GM18907 (cell line): ENCODE data around the gene C1orf122.
A peak's percentile ranks its signal among the peaks of the same experiment; 100 is the strongest.

Experiments used
- ATAC-seq: cut with Tn5 transposase; IDR thresholded peaks from one replicate; pipeline ENCODE4 v1.9.1; 2021; ENCODE audit warnings: mild to moderate bottlenecking, moderate library complexity; ENCODE audit not compliant: unreplicated experiment

C1orf122 gene

DNA sequence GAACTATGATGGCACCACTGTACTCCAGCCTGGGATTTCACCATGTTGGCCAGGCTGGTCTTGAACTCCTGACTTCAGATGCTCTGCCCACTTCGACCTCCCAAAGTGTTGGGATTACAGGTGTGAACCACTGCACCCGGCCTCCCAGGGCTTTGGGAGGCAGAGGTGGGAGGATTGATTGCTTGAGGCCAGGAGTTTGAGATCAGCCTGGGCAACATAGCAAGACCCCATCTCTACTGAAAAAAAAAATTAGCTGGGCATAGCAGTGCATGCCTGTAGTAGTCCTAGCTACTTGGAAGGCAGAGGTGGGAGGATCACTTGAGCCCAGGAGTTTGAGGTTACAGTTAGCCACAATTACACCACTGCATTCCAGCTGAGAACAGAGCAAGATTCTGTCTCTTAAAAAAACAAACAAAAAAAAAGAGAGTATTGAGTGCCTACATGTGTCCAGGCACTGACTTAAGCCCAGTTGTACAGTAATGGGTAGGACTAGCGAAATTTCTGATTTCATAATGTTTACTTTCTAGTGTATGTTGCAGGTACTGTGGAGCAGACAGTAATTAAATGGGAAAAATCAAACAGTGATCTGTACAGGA lies 9.7 kb upstream of the C1orf122 start:
- ATAC-seq = no peak

DNA sequence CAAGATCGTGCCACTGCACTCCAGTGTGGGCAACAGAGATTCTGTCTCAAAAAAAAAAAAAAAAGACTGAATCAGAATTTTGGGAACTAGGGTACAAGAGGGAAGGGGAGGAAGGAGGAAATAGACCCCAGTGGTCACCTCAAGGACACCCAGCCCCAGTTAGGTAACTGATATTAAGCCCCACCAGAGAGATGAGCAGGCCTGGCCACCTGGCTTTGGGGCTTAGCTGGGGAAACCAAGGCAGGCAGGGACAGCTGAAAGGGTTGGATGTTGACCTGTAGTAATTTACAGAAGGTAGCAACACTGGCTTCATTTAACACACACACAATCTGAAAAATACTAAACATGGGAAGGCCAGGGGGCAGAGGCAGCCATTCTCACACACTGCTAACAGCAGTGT lies 5.2 kb upstream of the C1orf122 start:
- no peak for ATAC-seq

DNA sequence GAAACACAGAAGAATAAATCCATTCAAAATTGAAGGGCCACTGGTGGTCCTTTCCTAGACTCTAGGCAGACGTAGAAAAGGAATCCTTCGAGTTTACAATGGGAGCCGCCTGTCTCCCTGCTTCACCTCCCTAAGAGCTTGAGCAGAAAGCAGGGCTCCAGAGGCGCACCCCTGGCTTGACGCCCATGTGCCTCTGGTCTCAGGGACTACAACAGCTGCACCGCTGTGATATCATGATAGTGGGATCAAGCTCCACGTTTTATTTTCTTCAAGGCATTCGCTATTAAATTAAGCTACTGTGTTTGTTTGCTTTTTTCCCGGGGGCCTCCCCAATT lies 403 bp upstream of the C1orf122 start:
- no peak for ATAC-seq

DNA sequence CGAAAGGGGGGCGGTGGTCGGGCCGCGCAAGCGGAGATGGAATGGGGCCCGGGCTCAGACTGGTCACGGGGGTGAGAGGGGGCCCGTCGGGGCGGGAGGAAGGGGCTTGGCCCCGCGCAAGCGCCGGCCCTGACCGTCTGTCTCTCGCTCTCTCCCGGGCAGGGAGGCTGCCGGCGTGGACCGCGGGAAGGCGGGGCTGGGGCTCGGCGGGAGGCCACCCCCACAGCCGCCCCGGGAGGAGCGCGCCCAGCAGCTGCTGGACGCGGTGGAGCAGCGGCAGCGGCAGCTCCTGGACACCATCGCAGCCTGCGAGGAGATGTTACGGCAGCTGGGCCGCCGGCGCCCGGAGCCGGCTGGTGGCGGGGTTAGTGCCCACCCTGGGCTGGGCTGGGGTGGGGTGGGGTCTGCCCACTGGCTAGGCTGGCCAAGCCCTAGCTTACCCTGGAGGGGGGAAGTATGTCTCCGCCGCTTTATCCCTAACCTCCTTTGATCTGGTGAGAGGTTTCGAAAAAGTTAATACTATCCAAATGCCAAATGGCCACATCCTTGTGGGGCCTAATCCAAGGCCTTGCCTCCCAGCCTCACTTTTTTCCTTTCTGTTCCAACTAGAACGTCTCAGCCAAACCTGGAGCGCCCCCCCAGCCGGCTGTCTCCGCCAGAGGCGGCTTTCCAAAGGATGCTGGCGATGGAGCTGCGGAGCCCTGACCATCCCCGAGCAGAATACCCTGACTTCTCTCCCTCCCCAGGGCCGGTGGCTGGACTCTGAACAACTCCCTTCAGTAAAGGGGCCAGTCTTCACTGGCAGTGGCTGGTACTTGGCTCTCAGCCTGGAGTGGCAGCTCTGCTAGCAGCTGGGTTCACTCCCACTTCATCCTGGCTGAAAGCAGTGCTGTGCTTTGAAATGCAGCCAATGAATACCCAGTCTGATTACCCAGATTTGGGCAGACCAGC lies 1.1 kb downstream of the C1orf122 start:
- ATAC-seq = peak; percentile 34

DNA sequence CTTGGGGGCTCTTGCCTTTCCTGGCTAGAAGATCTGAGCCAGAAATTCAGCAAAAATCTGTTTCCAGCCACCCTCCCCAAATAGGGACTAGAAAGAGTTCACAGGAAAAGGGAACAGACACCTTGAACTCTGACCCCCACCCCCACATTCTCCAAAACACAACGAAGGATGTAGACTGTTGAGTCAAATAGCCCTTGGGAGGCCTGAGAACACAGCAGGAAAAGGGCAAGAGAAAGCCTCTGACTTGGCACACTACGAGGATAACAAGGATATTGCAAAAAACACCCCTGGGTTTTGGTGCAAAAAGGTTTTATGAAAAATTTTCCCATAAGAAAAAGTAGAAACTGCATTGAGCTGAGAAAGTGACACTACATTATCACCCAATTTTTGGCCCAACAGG lies 2.4 kb downstream of the C1orf122 start:
- ATAC-seq = no peak

DNA sequence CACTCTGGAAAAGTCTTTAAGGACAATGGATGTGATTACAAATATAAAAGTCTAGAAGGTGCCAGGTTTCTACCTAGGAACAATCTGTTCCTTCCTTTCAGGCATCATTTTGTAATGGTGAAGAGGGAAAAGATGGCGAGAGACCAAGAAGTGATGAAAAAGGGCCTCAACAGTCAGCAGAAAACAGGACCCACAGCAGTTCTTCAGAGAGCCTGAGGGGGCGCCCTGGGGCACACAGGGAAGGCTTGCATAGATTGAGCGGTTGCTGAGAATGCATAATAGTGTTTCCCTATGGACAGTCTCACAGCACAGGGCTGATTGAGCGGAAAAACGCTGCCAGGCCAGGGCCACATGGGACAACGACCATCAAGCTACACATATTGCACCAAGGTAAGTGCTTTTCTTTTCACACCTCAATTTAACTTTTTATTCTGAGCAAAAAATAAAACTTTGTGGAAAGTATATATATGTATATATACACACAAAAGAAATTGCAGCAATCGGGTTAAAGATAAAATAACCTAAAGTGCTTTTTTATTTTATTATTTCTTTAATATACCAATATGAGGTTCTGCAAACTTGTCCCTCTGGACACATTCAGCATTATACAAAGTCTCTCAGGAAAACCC lies 3.6 kb downstream of the C1orf122 start:
- ATAC-seq = no peak

DNA sequence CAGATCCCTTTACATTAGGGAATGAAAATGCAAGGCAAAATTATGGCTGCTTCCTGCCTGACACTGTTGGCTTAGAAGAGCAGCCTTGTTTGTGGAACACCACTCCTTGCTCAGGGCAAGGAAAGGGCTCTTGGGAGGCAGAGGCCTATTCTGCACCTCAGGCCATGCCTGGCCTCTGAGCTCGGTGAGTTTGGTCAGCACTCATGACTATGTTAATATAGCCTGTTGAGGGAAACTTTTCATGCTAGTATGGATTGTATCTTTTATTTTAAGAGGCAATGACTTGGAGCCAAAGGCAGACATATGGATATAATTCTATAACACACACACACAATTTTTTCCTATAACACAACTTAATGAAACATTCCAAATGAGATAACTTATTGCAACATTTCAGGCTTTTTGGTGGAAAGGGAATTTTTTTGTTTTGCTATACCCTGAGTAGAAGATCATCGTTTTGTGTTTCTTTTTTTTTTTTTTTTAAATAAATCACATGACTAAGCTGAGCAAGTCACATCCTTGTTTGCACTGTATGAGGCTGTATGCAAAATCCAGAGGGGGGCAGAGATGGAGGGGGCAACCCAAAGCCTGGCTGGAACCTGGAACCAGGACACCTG lies 6.0 kb downstream of the C1orf122 start:
- ATAC-seq = no peak

DNA sequence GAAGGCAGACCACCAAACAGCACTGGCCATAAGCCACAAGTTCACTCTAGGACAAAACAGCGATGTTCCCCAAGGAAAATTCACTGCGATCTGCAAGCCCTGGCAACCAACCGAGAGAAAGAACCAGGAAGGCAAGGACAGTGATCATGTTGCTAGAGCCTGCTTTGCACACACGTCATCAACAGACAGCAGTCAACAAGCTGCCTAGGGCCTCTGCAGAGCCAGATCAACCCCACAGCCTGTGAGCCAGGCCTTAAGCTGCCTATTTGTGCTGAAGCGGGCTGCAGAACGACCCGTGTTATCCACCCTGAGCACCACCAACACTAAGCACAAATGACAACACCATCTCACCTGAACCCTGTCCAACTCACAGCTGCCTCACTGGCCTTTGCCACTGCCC lies 6.7 kb downstream of the C1orf122 start:
- ATAC-seq = no peak

DNA sequence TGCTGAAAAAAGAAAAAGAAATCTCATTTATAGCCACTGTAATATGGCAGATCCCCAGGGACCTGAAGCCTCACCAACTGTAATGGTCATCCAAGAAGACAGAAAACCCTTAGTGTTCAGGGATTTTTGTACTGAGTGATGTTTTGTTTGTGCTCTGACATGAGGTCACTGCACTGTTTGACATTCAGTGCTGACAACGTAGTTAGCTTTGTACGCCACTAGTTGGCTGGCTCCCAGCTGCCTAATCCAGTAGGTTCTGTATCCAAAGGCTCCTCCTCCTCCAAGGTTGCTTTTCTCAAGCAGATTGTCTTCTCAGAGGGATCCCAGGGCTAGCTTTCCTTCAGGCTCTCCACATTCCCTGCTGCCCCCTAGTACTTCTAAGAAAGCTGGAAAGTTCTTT lies 9.9 kb downstream of the C1orf122 start:
- no peak for ATAC-seq

DNA sequence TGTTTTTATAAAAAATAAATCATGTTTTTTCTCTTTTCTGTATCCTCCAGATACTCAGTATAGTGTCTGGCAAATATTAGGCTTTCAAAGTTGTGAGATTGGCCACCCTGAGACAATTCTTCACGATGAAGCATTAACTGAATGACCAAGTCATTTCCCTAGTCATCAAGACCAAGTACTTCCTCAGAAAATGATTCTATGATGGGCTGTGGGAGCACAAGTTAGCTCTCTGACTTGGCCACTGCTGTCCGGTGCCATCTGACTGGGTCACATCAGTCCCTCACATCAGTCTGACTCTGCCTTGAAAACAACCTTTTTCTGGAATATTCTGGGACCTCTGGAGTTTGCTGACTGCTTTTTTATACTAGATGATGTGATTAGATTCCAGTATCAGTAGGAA lies 13.9 kb downstream of the C1orf122 start:
- ATAC-seq = no peak

DNA sequence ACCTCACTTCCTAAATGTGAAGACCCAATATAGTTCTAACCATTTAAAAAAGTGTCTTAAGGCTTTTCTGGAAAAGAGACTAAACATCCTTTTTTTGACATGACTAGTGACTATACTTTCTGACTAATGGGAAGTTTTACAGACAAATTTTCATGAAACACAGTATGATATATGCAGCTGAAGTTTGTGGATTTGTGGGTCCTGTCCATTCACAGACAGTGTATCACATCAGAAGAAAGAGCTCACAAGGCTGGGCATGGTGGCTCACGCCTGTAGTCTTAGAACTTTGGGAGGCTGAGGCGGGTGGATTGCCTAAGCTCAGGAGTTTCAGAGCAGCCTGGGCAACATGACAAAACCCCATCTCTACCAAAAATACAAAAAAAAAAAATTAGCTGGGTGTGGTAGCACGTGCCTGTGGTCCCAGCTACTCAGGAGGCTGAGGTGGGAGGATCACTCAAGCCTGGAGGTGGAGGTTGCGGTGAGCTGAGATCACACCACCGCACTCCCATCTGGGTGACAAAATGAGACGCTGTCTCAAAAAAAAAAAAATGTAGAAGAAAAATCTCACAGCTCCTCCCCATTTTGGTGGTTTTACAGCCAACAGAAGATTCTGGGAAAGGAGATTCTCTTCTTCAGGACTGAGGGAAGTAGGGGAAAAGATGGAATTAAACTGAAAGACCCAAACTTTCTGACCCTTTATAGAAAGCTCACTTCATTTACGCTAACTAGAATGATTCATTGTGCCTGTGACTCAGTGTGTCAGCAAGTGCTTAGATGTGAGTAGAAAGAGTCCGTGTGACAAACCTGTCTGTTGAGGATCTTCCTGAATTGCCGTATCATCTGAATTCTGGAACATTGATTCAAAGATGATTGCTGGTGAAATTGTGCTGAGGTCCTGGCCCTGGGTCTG lies 15.6 kb downstream of the C1orf122 start:
- no peak for ATAC-seq

DNA sequence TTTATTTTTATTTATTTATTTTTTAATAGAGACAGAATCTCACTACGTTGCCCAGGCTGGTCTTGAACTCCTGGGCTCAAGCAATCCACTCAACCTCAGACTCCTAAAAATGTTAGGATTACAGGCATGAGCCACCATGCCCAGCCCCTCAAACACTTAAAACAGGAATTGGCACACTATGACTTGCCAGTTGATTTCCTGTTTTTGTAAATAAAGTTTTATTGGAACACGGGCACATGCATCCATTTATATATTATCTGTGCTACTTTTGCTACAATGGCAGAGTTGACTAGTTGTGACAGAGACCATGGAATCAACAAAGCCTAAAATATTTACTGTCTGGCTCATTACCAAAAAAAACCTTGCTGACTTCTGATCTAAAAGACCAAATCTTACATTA lies 16.4 kb downstream of the C1orf122 start:
- ATAC-seq = no peak

DNA sequence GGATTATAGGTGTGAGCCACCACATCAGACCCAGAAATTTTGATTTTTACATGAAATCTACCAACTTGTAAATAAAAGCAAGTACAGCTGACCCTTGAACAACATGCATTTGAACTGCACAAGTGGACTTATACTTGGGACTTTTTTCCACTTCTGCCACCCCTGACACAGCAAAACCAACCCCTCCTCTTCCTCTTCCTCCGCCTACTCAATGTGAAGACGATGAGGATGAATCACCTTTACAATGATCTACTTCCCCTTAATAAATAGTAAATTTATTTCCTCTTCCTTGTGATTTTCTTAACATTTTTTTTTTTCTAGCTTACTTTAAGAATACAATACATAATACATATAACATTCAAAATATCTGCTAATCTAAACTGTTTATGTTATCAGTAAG lies 17.9 kb downstream of the C1orf122 start:
- ATAC-seq = no peak

DNA sequence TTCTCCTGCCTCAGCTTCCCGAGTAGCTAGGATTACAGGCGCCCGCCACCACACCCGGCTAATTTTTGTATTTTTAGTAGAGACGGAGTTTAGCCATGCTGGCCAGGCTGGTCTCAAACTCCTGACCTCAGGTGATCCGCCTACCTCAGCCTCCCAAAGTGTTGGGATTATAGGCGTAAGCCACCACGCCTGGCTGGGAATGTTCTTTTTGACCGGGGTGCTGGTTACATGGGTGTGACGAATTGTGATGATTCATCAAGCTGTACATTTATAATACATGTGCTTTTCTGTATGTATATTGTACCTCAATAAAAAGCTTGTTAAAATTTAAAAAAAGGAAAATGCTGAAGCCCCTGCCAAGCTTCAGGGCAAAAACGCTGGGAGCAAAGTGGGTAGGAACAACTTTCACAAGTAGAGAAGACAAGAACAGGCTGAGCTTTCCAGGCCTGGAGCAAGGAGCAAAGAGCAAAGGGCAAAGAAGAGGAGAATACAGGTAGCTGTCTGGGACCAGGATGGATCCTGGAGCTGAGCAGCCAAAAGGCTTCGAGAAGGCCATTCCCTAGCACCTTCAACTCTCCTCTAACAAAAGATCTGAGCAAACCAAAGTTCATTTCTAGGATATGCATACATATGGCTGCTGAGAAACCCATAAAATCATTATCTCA lies 21.0 kb downstream of the C1orf122 start:
- ATAC-seq = no peak

DNA sequence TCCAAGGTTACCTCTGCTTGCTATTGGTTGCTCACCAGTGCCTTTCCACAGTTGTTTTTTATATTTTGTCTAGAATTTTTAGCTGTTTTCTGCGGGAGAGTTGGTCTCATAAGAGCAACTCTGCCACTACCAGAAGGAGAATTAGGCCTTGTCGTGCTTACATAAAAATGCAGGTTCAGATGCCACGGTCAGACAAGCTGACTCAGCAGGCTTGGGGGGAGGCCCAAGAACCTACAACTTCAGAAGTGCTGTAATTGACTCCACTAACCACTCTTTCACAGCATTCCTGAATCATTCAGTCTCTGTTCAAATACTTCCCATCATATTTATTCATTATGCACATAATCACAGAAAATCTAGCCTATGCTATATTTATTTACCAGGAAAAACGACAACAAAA lies 23.5 kb downstream of the C1orf122 start:
- ATAC-seq = no peak

DNA sequence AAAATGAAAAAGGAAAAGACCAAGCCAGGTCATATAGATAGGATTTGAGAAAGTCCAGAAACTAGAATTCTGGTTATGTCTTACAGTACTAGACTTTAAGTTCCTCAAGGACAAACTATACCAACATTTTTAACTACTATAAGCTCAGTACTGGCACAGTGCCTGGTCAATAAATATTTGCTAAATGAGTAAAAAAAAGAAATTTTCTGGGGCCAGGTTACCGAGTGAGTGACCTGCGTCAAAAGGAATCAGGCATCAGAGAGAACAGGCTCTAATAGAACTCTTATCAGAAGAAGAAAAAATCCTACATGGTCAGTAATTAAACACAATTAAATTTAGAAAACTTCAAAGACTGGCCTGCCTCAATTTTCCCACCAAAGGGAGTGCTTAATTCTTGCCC lies 24.2 kb downstream of the C1orf122 start:
- ATAC-seq = no peak

DNA sequence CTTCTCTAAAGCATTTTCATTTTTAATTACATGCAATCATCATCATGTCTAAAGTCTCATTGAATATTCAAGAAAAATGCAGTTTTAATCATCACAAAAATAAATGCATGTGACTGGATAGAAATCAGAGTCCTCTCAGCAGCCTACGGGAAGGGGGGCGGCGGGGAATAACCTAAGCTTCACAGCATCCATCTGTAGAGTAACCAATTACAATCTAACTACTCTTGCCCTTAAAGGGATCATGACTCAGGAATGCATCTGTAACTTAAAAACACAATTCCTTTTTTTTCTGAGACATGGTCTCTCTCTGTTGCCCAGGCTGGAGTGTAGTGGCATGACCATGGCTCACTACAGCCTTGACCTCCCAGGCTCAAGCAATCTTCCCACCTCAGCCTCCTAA lies 29.2 kb downstream of the C1orf122 start:
- no peak for ATAC-seq

DNA sequence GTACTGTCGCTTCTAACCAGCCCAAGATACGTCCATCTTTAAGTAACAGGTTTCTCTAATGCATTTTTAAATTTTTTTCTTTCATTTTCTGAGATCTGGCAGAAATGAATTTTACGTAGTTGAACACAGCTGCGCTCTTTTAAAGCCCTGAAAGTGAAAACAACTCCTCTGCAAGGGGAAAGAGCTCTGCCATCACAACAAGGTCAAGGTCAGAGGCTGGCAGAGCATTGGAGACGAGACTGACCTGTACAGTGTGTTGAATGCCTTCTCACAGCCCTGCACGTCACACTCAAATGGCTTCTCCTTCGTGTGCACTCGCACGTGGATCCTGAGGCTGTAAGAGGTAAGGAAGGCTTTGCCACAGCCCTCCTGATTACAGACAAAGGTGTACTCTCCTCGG lies 32.1 kb downstream of the C1orf122 start:
- ATAC-seq = no peak

DNA sequence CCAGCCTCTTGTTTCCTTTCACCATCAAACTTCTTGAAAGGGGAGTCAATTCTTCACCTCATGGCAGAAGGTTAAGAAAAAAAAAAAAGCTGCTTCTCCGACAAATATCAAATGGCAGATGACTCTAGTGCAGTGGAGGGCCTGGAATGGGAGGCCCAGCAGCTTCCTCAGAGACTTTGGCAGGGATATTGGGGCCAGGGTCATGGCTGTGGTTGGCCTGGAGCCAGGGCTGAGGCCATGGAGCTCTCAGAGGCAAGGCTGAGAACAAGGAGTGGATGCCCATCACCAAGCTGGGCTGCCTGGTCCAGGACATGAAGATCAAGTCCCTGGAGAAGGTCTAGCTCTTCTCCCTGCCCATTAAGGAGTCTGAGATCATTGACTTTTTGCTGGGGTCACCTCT lies 33.1 kb downstream of the C1orf122 start:
- ATAC-seq = no peak

DNA sequence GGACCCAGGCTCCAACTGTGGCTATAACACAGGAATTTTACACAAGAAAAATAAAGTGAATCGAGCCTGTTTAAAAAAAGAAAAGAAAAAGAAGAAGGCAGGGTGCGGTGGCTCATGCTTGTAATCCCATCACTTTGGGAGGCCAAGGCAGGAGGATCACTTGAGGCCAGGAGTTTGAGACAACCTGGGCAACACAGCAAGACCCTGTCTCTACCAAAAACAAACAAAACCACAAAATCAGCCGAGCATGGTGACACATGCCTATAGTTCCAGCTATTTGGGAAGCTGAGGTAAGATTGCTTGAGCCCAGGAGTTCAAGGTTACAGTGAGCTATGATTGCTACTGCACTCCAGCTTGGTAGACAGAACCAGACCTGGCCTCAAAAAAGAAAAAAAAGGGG lies 34.1 kb downstream of the C1orf122 start:
- ATAC-seq = no peak
